GM12878 (cell line): ENCODE measurements around the gene SH2D5. TPM values are rescaled to one million over a fixed set of nuclear protein-coding genes. Genes with fewer than 3 reads are reported as not detected.

ENCODE experiments used
- ATAC-seq: fragments of 200-7000 bp; cut with Tn5 transposase; 3 replicates; pipeline ENCODE4 v1.9.1; 2020; ENCODE audit warnings: mild to moderate bottlenecking, moderate library complexity
- BruUV-seq: library from RNA; stranded (reverse); fragments of 400-500 nt; replicated peaks from 2 replicates; lab custom pipeline; 2021; lab: Mats Ljungman, UMichigan
- CTCF ChIA-PET: fragments of 300-600 bp; sonication (Branson Sonifier 250); formaldehyde crosslinking; extraction: SDS; loops from one replicate; lab custom pipeline; 2021; ENCODE audit warnings: inconsistent platforms; lab: Yijun Ruan, JAX
- POLR2A ChIA-PET: fragments of 350-600 bp; formaldehyde crosslinking; extraction: SDS; loops from one replicate; lab custom pipeline; 2021; ENCODE audit warnings: inconsistent platforms; lab: Charles Lee
- RAD21 ChIA-PET: fragments of 300-600 bp; sonication (Branson Sonifier 250); formaldehyde crosslinking; loops from one replicate; lab custom pipeline; 2023; ENCODE audit warnings: antibody characterized with exemption; ENCODE audit not compliant: unreplicated experiment; lab: Charles Lee
- SMC1A ChIA-PET: fragments of 300-600 bp; sonication (Branson Sonifier 250); formaldehyde crosslinking; loops from one replicate; lab custom pipeline; 2023; ENCODE audit not compliant: unreplicated experiment, uncharacterized antibody; lab: Charles Lee
- DNase-seq: peaks from one replicate; pipeline ENCODE4 v3.0.0-alpha.2; 2011; ENCODE audit warnings: low read depth, low spot score
- FAIRE-seq: peaks from 3 replicates; lab custom pipeline; 2011; peaks lifted over from hg19 to GRCh38; lab: Jason Lieb, UNC
- H2AFZ ChIP-seq: 2 replicates; pipeline ENCODE4 v1.6.0; 2011; ENCODE audit warnings: low read depth, low read length, control low read depth; ENCODE audit not compliant: control insufficient read depth
- H3K27ac ChIP-seq: 2 replicates; pipeline ENCODE4 v1.5.1; 2011; ENCODE audit warnings: control low read depth; ENCODE audit not compliant: control insufficient read depth, insufficient read depth
- H3K27me3 ChIP-seq, 2 experiments: replicated peaks in 1 of 2; 2 replicates each; pipeline versions ENCODE4 v1.6.0 to v1.6.1; 2011; ENCODE audit warnings: low read length in 1 of 2; ENCODE audit not compliant: control insufficient read depth in 2 of 2, insufficient read depth in 2 of 2
- H3K36me3 ChIP-seq, 2 experiments: 2 replicates each; pipeline ENCODE4 v1.5.1; 2011; ENCODE audit warnings: low read length in 1 of 2; ENCODE audit not compliant: control insufficient read depth in 2 of 2, insufficient read depth in 2 of 2
- H3K4me1 ChIP-seq: 2 replicates; pipeline ENCODE4 v1.6.1; 2011; ENCODE audit warnings: mild to moderate bottlenecking, low read length, moderate library complexity, mixed read lengths; ENCODE audit not compliant: control insufficient read depth, insufficient read depth
- H3K4me2 ChIP-seq: 2 replicates; pipeline ENCODE4 v1.6.0; 2011; ENCODE audit warnings: control low read depth; ENCODE audit not compliant: control insufficient read depth, insufficient read depth
- H3K4me3 ChIP-seq: fragments of 200-600 bp; sonication (generic); 2 replicates; pipeline ENCODE4 v1.5.1; 2016
- H3K79me2 ChIP-seq: 2 replicates; pipeline ENCODE4 v1.6.0; 2011; ENCODE audit warnings: low read length; ENCODE audit not compliant: control insufficient read depth, insufficient read depth
- H3K9ac ChIP-seq: 2 replicates; pipeline ENCODE4 v1.8.0; 2011; ENCODE audit warnings: low read length, control low read depth, mixed read lengths; ENCODE audit not compliant: control insufficient read depth, insufficient read depth
- H3K9me3 ChIP-seq: replicated peaks from 3 replicates; pipeline ENCODE4 v1.5.1; 2011; ENCODE audit warnings: mild to moderate bottlenecking, low read length; ENCODE audit not compliant: control insufficient read depth, insufficient read depth
- H4K20me1 ChIP-seq: 2 replicates; pipeline ENCODE4 v1.6.0; 2011; ENCODE audit not compliant: control insufficient read depth, insufficient read depth
- CEBPB ChIP-seq, 2 experiments: fragments of 150-350 bp in 1 of 2; IDR thresholded peaks; 2 replicates each; pipeline ENCODE4 v1.6.1; 2012 to 2014; ENCODE audit warnings: low read depth in 2 of 2, low read length in 2 of 2, borderline replicate concordance in 1 of 2, inconsistent platforms in 1 of 2
- EED ChIP-seq: sonication (generic); IDR thresholded peaks from 2 replicates; pipeline ENCODE4 v1.6.1; 2016; ENCODE audit warnings: antibody characterized with exemption, low read depth
- PAX8 ChIP-seq: fragments of 450-650 bp; IDR thresholded peaks from 2 replicates; pipeline ENCODE4 v1.6.1; 2017; ENCODE audit warnings: mild to moderate bottlenecking, moderate library complexity
- RAD21 ChIP-seq: IDR thresholded peaks from 2 replicates; pipeline ENCODE4 v1.6.1; 2011; ENCODE audit warnings: mild to moderate bottlenecking, low read depth, low read length, moderate library complexity; ENCODE audit not compliant: insufficient read depth
- TAF1 ChIP-seq: IDR thresholded peaks from 2 replicates; pipeline ENCODE4 v1.6.1; 2011; ENCODE audit warnings: mild to moderate bottlenecking, low read depth, low read length, borderline replicate concordance
- WGBS: methylation state at CpG from one replicate; pipeline ENCODE4 v1.1.6; 2016; ENCODE audit warnings: low lambda C conversion rate; ENCODE audit not compliant: insufficient replicate concordance, insufficient coverage; ENCODE audit errors: missing lambda C conversion rate; 5-methylcytosine and 5-hydroxymethylcytosine counted together
- in situ Hi-C: fragments of 300-500 bp; cut with MboI; formaldehyde crosslinking; loops from 9 replicates; pipeline ENCODE4 v1.14.3; 2018; ENCODE audit warnings: mixed read lengths
- intact Hi-C: fragments of 100-400 bp; cut with micrococcal nuclease; formaldehyde crosslinking; loops from one replicate; pipeline ENCODE4 v1.14.2; 2022; ENCODE audit not compliant: unreplicated experiment
- polyA plus RNA-seq, 11 experiments: library from polyadenylated mRNA; depleted of rRNA in 4 of 11; unstranded in 6 of 11; stranded (reverse) in 5 of 11; fragments of >200 nt; fragmentation: Nextera tagmentation in 4 of 11; fragmentation: Illumina TruSeq in 1 of 11; extraction: Ambion mirVana in 4 of 11; extraction: Trizol in 1 of 11; gene quantifications; 1 replicate in 1 of 11; 2 replicates in 10 of 11; pipeline versions ENCODE4 v1.2.1 to v1.2.3, GENCODE V29; 2011 to 2016; ENCODE audit warnings: inconsistent platforms in 2 of 11, missing spikeins in 2 of 11, low read depth in 1 of 11
- total RNA-seq, 4 experiments: library from RNA; depleted of rRNA in 3 of 4; stranded (reverse); fragments of >200 nt in 3 of 4; fragmentation: Illumina TruSeq in 1 of 4; extraction: Trizol in 1 of 4; gene quantifications; 2 replicates each; pipeline versions ENCODE4 v1.2.1 to v1.2.3, GENCODE V29; 2013 to 2021
- TF ChIP-seq, protein P1 (sequence below): IDR thresholded peaks from 2 replicates; pipeline ENCODE4 v1.6.1; 2011; ENCODE audit warnings: low read depth, mild to moderate bottlenecking, low read length, moderate library complexity, borderline replicate concordance; ENCODE audit errors: extremely low read depth
- TF ChIP-seq, protein P2 (sequence below): IDR thresholded peaks from 2 replicates; pipeline ENCODE4 v1.6.1; 2011; ENCODE audit warnings: borderline replicate concordance, low read depth, mild to moderate bottlenecking, moderate library complexity, low read length; ENCODE audit not compliant: insufficient read depth, poor library complexity, severe bottlenecking
- TF ChIP-seq, protein P3 (sequence below), 3 experiments: IDR thresholded peaks in 2 of 3; conservative IDR thresholded peaks in 1 of 3; 2 replicates each; pipeline ENCODE4 v1.5.1; 2011; ENCODE audit warnings: low read depth in 3 of 3, low read length in 3 of 3, mild to moderate bottlenecking in 3 of 3, control low read depth in 2 of 3, moderate library complexity in 2 of 3, inconsistent platforms in 1 of 3, mixed read lengths in 1 of 3; ENCODE audit not compliant: control insufficient read depth in 2 of 3, insufficient read depth in 1 of 3; ENCODE audit errors: extremely low read depth in 1 of 3

SH2D5 gene
- total and polyA plus RNA-seq, 10 of the 15 experiments (the other 5 are each of a cell fraction or from before 2014, with no cell fraction given): 0.03 to 0.62 (median 0.20) TPM; not detected in 3

- CTCF ChIA-PET: interaction anchor here (1.7 kb wide), 1 partner anchor 492 kb away, joined by 8 read pairs; no protein-coding TSS in a partner anchor
- no peak for FAIRE-seq
- no peaks in the 10 kb centered on the region for H3K79me2 ChIP-seq
- no peaks in the 10 kb centered on the region for H3K36me3 ChIP-seq
- H3K27ac ChIP-seq: no peak overlapping the region
- POLR2A ChIA-PET: no interaction called here
- H4K20me1 ChIP-seq: no peaks in the 10 kb centered on the region
- no peaks in the 10 kb centered on the region for H3K4me1 ChIP-seq
- peak; percentile 39; the same call in 1 of the 3 replicates for ATAC-seq
- WGBS: 64% methylated on average over 1 of the region's 1 CpG
- RAD21 ChIA-PET: no interaction called here
- H3K4me2 ChIP-seq: no peak overlapping the region
- no peak overlapping the region for H3K9ac ChIP-seq
- TF ChIP-seq, protein P1, sequence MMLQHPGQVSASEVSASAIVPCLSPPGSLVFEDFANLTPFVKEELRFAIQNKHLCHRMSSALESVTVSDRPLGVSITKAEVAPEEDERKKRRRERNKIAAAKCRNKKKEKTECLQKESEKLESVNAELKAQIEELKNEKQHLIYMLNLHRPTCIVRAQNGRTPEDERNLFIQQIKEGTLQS: no peak
- TF ChIP-seq CEBPB (IDR thresholded peaks at IDR 0.05; ENCODE audit: borderline replicate concordance in 1 of 2, low read depth in 2 of 2, low read length in 2 of 2) (no peak), TAF1 (no peak), PAX8 (no peak), EED (no peak), RAD21 (peak; percentile 29; the same call in 1 of the 2 replicates)
- TF ChIP-seq, protein P2, sequence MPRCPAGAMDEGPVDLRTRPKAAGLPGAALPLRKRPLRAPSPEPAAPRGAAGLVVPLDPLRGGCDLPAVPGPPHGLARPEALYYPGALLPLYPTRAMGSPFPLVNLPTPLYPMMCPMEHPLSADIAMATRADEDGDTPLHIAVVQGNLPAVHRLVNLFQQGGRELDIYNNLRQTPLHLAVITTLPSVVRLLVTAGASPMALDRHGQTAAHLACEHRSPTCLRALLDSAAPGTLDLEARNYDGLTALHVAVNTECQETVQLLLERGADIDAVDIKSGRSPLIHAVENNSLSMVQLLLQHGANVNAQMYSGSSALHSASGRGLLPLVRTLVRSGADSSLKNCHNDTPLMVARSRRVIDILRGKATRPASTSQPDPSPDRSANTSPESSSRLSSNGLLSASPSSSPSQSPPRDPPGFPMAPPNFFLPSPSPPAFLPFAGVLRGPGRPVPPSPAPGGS: no peak
- TF ChIP-seq, protein P3, sequence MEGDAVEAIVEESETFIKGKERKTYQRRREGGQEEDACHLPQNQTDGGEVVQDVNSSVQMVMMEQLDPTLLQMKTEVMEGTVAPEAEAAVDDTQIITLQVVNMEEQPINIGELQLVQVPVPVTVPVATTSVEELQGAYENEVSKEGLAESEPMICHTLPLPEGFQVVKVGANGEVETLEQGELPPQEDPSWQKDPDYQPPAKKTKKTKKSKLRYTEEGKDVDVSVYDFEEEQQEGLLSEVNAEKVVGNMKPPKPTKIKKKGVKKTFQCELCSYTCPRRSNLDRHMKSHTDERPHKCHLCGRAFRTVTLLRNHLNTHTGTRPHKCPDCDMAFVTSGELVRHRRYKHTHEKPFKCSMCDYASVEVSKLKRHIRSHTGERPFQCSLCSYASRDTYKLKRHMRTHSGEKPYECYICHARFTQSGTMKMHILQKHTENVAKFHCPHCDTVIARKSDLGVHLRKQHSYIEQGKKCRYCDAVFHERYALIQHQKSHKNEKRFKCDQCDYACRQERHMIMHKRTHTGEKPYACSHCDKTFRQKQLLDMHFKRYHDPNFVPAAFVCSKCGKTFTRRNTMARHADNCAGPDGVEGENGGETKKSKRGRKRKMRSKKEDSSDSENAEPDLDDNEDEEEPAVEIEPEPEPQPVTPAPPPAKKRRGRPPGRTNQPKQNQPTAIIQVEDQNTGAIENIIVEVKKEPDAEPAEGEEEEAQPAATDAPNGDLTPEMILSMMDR (IDR thresholded peaks at IDR 0.05 in 2 of 3, conservative IDR thresholded peaks at IDR 0.05 in 1 of 3; ENCODE audit: control insufficient read depth in 2 of 3, extremely low read depth in 1 of 3, insufficient read depth in 1 of 3, low read depth in 3 of 3, low read length in 3 of 3): peak; percentile 30 to 38 (median 38); a peak in 5 of 6 replicates
- no peaks in the 10 kb centered on the region for H3K9me3 ChIP-seq
- no peak overlapping the region for H2AFZ ChIP-seq
- no TSS peak for BruUV-seq
- no peaks in the 10 kb centered on the region; a peak in 1 of 4 replicates for H3K27me3 ChIP-seq
- in situ Hi-C loops: no loop called here
- no peak for DNase-seq
- no peak overlapping the region for H3K4me3 ChIP-seq
- SMC1A ChIA-PET: interaction anchor here (0.7 kb wide), 1 partner anchor 493 kb away, joined by 3 read pairs; no protein-coding TSS in a partner anchor
- intact Hi-C loops: no loop called here
Measured at GRCh38 chr1:20702416-20702815, 30.1 kb downstream of the SH2D5 start.
